IMR-90 (cell line): ENCODE data around the gene CHCHD1. TPM values are rescaled to one million over a fixed set of nuclear protein-coding genes. Genes with fewer than 3 reads are reported as not detected.

Source experiments
- ATAC-seq: fragments of 200-7000 bp; cut with Tn5 transposase; 2 replicates; pipeline ENCODE4 v1.9.1; 2020; ENCODE audit warnings: low read depth, mild to moderate bottlenecking, moderate library complexity
- BruUV-seq: library from RNA; stranded (reverse); fragments of 400-500 nt; replicated peaks from 2 replicates; lab custom pipeline; 2021; lab: Mats Ljungman, UMichigan
- CTCF ChIA-PET: fragments of 300-600 bp; formaldehyde crosslinking; extraction: SDS; loops from one replicate; lab custom pipeline; 2021; ENCODE audit warnings: antibody characterized with exemption; lab: Yijun Ruan, JAX
- POLR2A ChIA-PET: fragments of 300-600 bp; sonication (Branson Sonifier 250); formaldehyde crosslinking; loops from one replicate; lab custom pipeline; 2022; ENCODE audit warnings: antibody characterized with exemption; ENCODE audit not compliant: unreplicated experiment; lab: Charles Lee
- DNase-seq: peaks from one replicate; pipeline ENCODE4 v3.0.0; 2013
- H2AFZ ChIP-seq: replicated peaks from 2 replicates; pipeline ENCODE3; 2013; ENCODE audit warnings: low read length, mild to moderate bottlenecking; ENCODE audit not compliant: poor library complexity
- H2AK5ac ChIP-seq: 2 replicates; pipeline ENCODE4 v1.6.1; 2013; ENCODE audit warnings: low read depth, low read length, inconsistent platforms
- H2AK9ac ChIP-seq: replicated peaks from 2 replicates; pipeline ENCODE3; 2013; ENCODE audit warnings: mild to moderate bottlenecking, low read depth, low read length, moderate library complexity; ENCODE audit not compliant: poor library complexity
- H2BK120ac ChIP-seq: 2 replicates; pipeline ENCODE4 v1.6.1; 2013; ENCODE audit warnings: low read depth, low read length, inconsistent platforms
- H2BK15ac ChIP-seq: 3 replicates; pipeline ENCODE4 v1.6.1; 2013; ENCODE audit warnings: low read depth, low read length, inconsistent platforms
- H2BK20ac ChIP-seq: 2 replicates; pipeline ENCODE4 v1.6.1; 2013; ENCODE audit warnings: low read depth, mild to moderate bottlenecking, inconsistent platforms, low read length, moderate library complexity
- H2BK5ac ChIP-seq: 2 replicates; pipeline ENCODE4 v1.6.1; 2013; ENCODE audit warnings: mild to moderate bottlenecking, low read depth, low read length, inconsistent platforms; ENCODE audit not compliant: poor library complexity, severe bottlenecking
- H3K14ac ChIP-seq: replicated peaks from 2 replicates; pipeline ENCODE4 v1.6.1; 2013; ENCODE audit warnings: low read depth, low read length, inconsistent platforms
- H3K18ac ChIP-seq: 2 replicates; pipeline ENCODE4 v1.6.1; 2013; ENCODE audit warnings: low read depth, low read length, control low read depth
- H3K23ac ChIP-seq: 2 replicates; pipeline ENCODE4 v1.6.1; 2013; ENCODE audit warnings: low read depth, low read length, inconsistent platforms
- H3K27ac ChIP-seq: 2 replicates; pipeline ENCODE4 v1.5.1; 2013; ENCODE audit warnings: mild to moderate bottlenecking, control low read depth, low read length; ENCODE audit not compliant: insufficient read depth
- H3K27me3 ChIP-seq: 2 replicates; pipeline ENCODE4 v1.6.1; 2013; ENCODE audit warnings: low read length; ENCODE audit not compliant: control insufficient read depth, insufficient read depth
- H3K36me3 ChIP-seq: 2 replicates; pipeline ENCODE4 v1.6.1; 2013; ENCODE audit warnings: low read length, mixed read lengths; ENCODE audit not compliant: control insufficient read depth, insufficient read depth
- H3K4ac ChIP-seq: 2 replicates; pipeline ENCODE4 v1.6.1; 2013; ENCODE audit warnings: low read depth, low read length, inconsistent platforms
- H3K4me1 ChIP-seq: 2 replicates; pipeline ENCODE4 v1.6.1; 2013; ENCODE audit warnings: low read length, mixed read lengths; ENCODE audit not compliant: control insufficient read depth, insufficient read depth
- H3K4me2 ChIP-seq: 2 replicates; pipeline ENCODE4 v1.6.1; 2013; ENCODE audit warnings: low read depth, mild to moderate bottlenecking, control low read depth, low read length, moderate library complexity
- H3K4me3 ChIP-seq: 2 replicates; pipeline ENCODE4 v1.5.1; 2013; ENCODE audit warnings: low read depth, mild to moderate bottlenecking, control low read depth, low read length, moderate library complexity; ENCODE audit not compliant: insufficient read depth
- H3K56ac ChIP-seq: 2 replicates; pipeline ENCODE4 v1.6.1; 2013; ENCODE audit warnings: low read length, inconsistent platforms; ENCODE audit not compliant: insufficient read depth; ENCODE audit errors: extremely low read depth
- H3K79me1 ChIP-seq, 2 experiments: 2 replicates each; pipeline ENCODE4 v1.6.1; 2013; ENCODE audit warnings: low read length in 2 of 2, inconsistent platforms in 1 of 2, low read depth in 1 of 2
- H3K9ac ChIP-seq: 2 replicates; pipeline ENCODE4 v1.6.1; 2013; ENCODE audit warnings: low read depth, low read length, control low read depth
- H3K9me1 ChIP-seq: 2 replicates; pipeline ENCODE4 v1.6.1; 2013; ENCODE audit warnings: low read length, inconsistent platforms; ENCODE audit not compliant: insufficient read depth
- H3K9me3 ChIP-seq: 2 replicates; pipeline ENCODE4 v1.6.1; 2013; ENCODE audit warnings: low read length; ENCODE audit not compliant: control insufficient read depth, insufficient read depth
- H4K20me1 ChIP-seq: 2 replicates; pipeline ENCODE4 v1.6.1; 2013; ENCODE audit warnings: low read length, inconsistent platforms; ENCODE audit not compliant: insufficient read depth
- H4K5ac ChIP-seq: 2 replicates; pipeline ENCODE4 v1.6.1; 2013; ENCODE audit warnings: mild to moderate bottlenecking, low read depth, low read length, control low read depth
- H4K8ac ChIP-seq, 2 experiments: 2 replicates each; pipeline ENCODE4 v1.6.1; 2013; ENCODE audit warnings: low read depth in 2 of 2, low read length in 2 of 2, control low read depth in 1 of 2, inconsistent platforms in 1 of 2
- H4K91ac ChIP-seq: 2 replicates; pipeline ENCODE4 v1.6.1; 2013; ENCODE audit warnings: low read depth, low read length, inconsistent platforms; ENCODE audit not compliant: insufficient read depth
- BHLHE40 ChIP-seq: fragments of 150-350 bp; IDR thresholded peaks from 2 replicates; pipeline ENCODE4 v1.6.1; 2016; ENCODE audit warnings: mild to moderate bottlenecking, low read depth, low read length
- CEBPB ChIP-seq: IDR thresholded peaks from 2 replicates; pipeline ENCODE4 v1.6.1; 2012; ENCODE audit warnings: low read depth, low read length, improper control_type of control experiment
- CHD1 ChIP-seq: IDR thresholded peaks from 2 replicates; pipeline ENCODE4 v1.6.1; 2012; ENCODE audit warnings: low read depth, low read length, improper control_type of control experiment
- CTCF ChIP-seq: conservative IDR thresholded peaks from 2 replicates; pipeline ENCODE4 v1.5.1; 2012; ENCODE audit warnings: mild to moderate bottlenecking, low read depth, low read length, improper control_type of control experiment
- FOS ChIP-seq: fragments of 150-350 bp; IDR thresholded peaks from 2 replicates; pipeline ENCODE4 v1.6.1; 2016; ENCODE audit warnings: low read depth, low read length
- MAZ ChIP-seq: IDR thresholded peaks from 2 replicates; pipeline ENCODE4 v1.6.1; 2012; ENCODE audit warnings: low read depth, mild to moderate bottlenecking, low read length, improper control_type of control experiment, moderate library complexity, borderline replicate concordance
- RAD21 ChIP-seq: IDR thresholded peaks from 2 replicates; pipeline ENCODE4 v1.6.1; 2012; ENCODE audit warnings: low read length, improper control_type of control experiment
- RFX5 ChIP-seq: IDR thresholded peaks from 2 replicates; pipeline ENCODE4 v1.8.0; 2012; ENCODE audit warnings: low read depth, mild to moderate bottlenecking, low read length, moderate library complexity
- SMC3 ChIP-seq: fragments of 150-350 bp; IDR thresholded peaks from 2 replicates; pipeline ENCODE4 v1.6.1; 2016; ENCODE audit warnings: low read depth, mild to moderate bottlenecking, antibody characterized with exemption, low read length, moderate library complexity
- USF2 ChIP-seq: fragments of 150-350 bp; IDR thresholded peaks from 2 replicates; pipeline ENCODE4 v1.6.1; 2017; ENCODE audit warnings: mild to moderate bottlenecking, antibody characterized with exemption, low read length, low read depth
- WGBS, 2 experiments: methylation state at CpG; one replicate each; pipeline versions ENCODE4 v1.1.5 to v1.1.7; 2013; ENCODE audit warnings: missing lambda C conversion rate in 2 of 2; ENCODE audit not compliant: insufficient read length in 1 of 2; ENCODE audit errors: extremely low coverage in 2 of 2; 5-methylcytosine and 5-hydroxymethylcytosine counted together
- dilution Hi-C: fragments of 300-500 bp; cut with HindIII; formaldehyde crosslinking; loops from one replicate; pipeline ENCODE4 v1.14.3; 2018; ENCODE audit warnings: low sequenced_read_pairs; ENCODE audit not compliant: unreplicated experiment
- in situ Hi-C: fragments of 300-500 bp; cut with MboI; formaldehyde crosslinking; loops from 3 replicates; pipeline ENCODE4 v1.14.3; 2019; ENCODE audit warnings: low sequenced_read_pairs, inconsistent platforms, mixed read lengths
- intact Hi-C: fragments of 100-400 bp; cut with micrococcal nuclease; formaldehyde crosslinking; loops from 2 replicates; pipeline ENCODE4 v1.10.0; 2022
- polyA plus RNA-seq, 3 experiments: library from polyadenylated mRNA; depleted of rRNA; stranded (reverse); fragments of >200 nt; gene quantifications; 2 replicates each; pipeline ENCODE4 v1.2.3, GENCODE V29; 2012; ENCODE audit warnings: low replicate concordance in 1 of 3
- total RNA-seq: library from RNA; depleted of rRNA; stranded (reverse); fragments of >200 nt; gene quantifications from 2 replicates; pipeline ENCODE4 v1.2.3, GENCODE V29; 2012

Gene CHCHD1
- total and polyA plus RNA-seq, 2 of the 4 experiments (the other 2 are of a cell fraction), result 11.5 to 21.0 TPM

GRCh38 chr10:73780301-73780700 lies 1.5 kb upstream of the CHCHD1 start:
- no peak overlapping the region for H4K91ac ChIP-seq
- H3K36me3 ChIP-seq, result peaks cover 12% of the 10 kb centered on the region
- H2BK15ac ChIP-seq, result no peak overlapping the region
- H2BK120ac ChIP-seq, result no peak overlapping the region
- no peak overlapping the region for H3K56ac ChIP-seq
- no peak for DNase-seq
- peaks cover 13 to 50% of the 10 kb centered on the region in 2 experiments for H3K79me1 ChIP-seq
- no peaks in the 10 kb centered on the region for H3K9me1 ChIP-seq
- no CpG with 5 or more reads among the region's 5 CpGs for WGBS, 2 experiments
- no peak overlapping the region for H2AFZ ChIP-seq
- no peak overlapping the region for H3K4ac ChIP-seq
- no peaks in the 10 kb centered on the region for H3K9me3 ChIP-seq
- H3K4me1 ChIP-seq, result peaks cover 2% of the 10 kb centered on the region; the same call in 1 of the 2 replicates
- no peak overlapping the region for H2AK9ac ChIP-seq
- H3K27ac ChIP-seq, result no peak overlapping the region
- no peaks in the 10 kb centered on the region for H3K27me3 ChIP-seq
- ChIA-PET CTCF (no interaction called here), POLR2A (no interaction called here)
- H2BK20ac ChIP-seq, result no peak overlapping the region
- no peak overlapping the region for H4K5ac ChIP-seq
- H3K14ac ChIP-seq, result no peak overlapping the region; the same call in 1 of the 2 replicates
- H2AK5ac ChIP-seq, result no peak overlapping the region
- peaks cover 5% of the 10 kb centered on the region for H4K20me1 ChIP-seq
- intact Hi-C loops (loop anchor here (2.0 kb wide), 1 partner anchor 36 kb away; the partner anchor contains the start of gene SEC24C), dilution Hi-C loops (no loop called here), in situ Hi-C loops (no loop called here)
- no peak for ATAC-seq
- no peak overlapping the region for H3K18ac ChIP-seq
- no peak overlapping the region for H3K9ac ChIP-seq
- no peak overlapping the region for H3K4me3 ChIP-seq
- no peak for TF ChIP-seq BHLHE40
- TF ChIP-seq CEBPB, result no peak
- TF ChIP-seq MAZ, result no peak
- no peak for TF ChIP-seq CHD1
- no peak for TF ChIP-seq USF2
- TF ChIP-seq RFX5, result no peak
- no peak for TF ChIP-seq RAD21
- no peak for TF ChIP-seq CTCF
- TF ChIP-seq FOS, result no peak
- no peak for TF ChIP-seq SMC3
- H3K23ac ChIP-seq, result peak overlapping the region; percentile 68; the same call in 1 of the 2 replicates
- no peak overlapping the region for H2BK5ac ChIP-seq
- H4K8ac ChIP-seq, result no peak overlapping the region
- peak overlapping the region; percentile 95 for H3K4me2 ChIP-seq
- no TSS peak for BruUV-seq
